HG03565 (cell line): Measurements from ENCODE around the gene SPTB.

Source experiments
- ATAC-seq: cut with Tn5 transposase; IDR thresholded peaks from one replicate; pipeline ENCODE4 v1.9.1; 2021; ENCODE audit warnings: mild to moderate bottlenecking, moderate library complexity; ENCODE audit not compliant: unreplicated experiment

SPTB gene

DNA sequence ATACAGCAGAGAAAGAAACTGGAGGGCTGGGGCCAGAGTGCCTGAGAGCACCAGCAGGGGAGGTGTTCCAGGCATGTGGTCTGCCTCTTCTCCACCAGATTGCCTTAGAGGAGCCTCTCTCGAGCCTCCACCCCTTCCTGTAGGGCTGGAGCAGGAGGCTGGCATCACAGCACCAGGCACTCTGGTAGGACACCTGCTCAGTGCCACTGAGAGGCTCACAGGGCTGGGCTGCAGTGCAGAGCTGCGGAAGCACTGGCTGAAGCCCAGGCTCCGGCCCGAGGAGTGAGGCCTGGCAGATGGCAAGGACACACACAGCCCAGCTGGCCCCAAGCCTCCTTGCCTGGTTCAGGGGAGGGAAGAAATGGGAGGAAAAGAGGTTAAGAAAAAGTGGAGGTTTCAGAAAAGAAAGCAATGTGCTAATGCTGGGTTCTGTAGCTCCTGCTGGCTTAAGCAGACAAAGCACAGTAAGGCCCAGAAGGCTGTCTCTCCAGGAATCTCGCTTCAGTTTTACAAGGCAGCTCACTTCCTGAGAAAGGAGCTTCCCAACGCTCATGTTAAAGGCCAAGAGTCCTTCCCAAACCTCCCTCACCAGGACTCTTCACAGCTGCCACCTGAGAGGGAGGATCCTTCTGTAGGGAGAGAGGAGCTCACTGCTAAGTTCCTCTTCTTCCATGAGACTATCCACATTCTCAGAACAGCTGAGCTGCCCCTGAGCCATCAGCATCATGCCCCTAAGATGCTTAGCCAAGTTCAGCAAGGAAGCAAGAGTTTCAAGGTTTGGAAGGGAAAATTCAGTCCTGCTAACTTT, 23.8 kb downstream of the SPTB start:
- ATAC-seq = no peak

GRCh38 chr14:64850369-64851137, 29.2 kb downstream of the SPTB start:
- no peak for ATAC-seq

- ATAC-seq = no peak
Observed at GRCh38 chr14:64849940-64850339, 29.8 kb downstream of the SPTB start.

- ATAC-seq = no peak
Observed at GRCh38 chr14:64848239-64848638, 31.5 kb downstream of the SPTB start.

DNA sequence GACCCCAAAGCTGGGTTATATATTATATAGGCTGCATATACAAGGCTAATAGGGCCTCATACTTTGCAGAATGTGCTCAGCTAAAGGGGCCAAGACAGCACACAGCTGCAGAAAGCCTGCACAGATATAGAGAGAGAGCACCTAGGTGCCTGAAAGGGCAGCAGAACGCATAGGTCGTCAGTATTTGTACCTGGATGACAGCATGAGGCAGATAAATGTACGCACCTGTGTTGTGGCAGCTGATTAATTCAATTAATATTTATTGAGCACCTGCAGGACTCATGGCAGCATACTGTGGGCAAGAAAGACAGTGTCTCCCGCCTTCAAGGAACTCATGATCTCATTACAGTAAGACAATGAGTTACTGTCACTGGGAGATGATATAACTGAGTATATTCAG, 33.4 kb downstream of the SPTB start:
- no peak for ATAC-seq

- ATAC-seq = no peak
Observed at GRCh38 chr14:64845878-64846277, 33.8 kb downstream of the SPTB start.

DNA sequence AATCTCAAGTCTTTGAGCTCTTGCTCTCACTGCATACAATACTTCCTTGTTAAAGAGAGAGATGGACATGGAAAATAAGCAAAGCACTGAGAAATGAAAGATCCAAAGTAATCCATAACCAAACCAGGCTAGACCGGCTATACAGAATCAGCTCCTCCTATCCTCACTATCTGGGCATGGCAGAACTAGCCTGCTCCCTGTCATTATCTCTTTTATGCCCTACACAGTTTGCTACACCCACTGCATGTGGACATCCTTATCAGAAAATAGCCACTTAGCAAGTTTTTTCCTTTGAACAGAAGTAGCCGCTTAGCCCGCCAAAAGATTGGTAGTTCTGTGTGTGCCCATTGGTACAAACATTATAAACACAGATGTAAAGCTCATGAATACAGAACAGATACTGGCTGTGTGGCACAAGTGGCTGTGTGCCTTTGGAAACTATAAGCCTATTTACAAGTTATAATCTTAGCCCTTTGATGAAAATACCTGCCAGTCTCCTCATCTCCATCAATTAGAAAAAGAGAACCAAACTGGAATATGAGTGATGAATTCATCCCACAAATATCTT, 34.7 kb downstream of the SPTB start:
- no peak for ATAC-seq

- peak; percentile 90 for ATAC-seq
Observed at GRCh38 chr14:64844272-64844671, 35.4 kb downstream of the SPTB start.

DNA sequence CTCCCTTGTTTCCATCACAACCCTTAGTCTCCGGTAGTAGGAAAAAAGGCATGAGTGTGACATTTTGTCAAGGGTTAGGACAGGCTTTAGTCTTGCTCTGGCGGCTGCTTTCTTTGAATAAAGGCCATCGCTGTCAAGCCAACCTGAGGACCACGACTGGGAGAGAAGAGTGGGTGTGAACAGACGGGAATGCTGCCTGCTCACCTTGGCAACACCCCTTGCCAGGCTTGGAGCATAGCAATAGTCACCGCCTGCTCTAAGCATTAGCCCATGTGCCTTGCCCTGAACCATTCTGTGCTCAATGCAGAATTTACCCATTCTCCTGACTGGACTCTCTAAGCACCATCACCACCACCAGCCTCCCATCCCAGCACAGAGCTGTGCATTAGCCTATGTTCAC, 36.2 kb downstream of the SPTB start:
- ATAC-seq = no peak

DNA sequence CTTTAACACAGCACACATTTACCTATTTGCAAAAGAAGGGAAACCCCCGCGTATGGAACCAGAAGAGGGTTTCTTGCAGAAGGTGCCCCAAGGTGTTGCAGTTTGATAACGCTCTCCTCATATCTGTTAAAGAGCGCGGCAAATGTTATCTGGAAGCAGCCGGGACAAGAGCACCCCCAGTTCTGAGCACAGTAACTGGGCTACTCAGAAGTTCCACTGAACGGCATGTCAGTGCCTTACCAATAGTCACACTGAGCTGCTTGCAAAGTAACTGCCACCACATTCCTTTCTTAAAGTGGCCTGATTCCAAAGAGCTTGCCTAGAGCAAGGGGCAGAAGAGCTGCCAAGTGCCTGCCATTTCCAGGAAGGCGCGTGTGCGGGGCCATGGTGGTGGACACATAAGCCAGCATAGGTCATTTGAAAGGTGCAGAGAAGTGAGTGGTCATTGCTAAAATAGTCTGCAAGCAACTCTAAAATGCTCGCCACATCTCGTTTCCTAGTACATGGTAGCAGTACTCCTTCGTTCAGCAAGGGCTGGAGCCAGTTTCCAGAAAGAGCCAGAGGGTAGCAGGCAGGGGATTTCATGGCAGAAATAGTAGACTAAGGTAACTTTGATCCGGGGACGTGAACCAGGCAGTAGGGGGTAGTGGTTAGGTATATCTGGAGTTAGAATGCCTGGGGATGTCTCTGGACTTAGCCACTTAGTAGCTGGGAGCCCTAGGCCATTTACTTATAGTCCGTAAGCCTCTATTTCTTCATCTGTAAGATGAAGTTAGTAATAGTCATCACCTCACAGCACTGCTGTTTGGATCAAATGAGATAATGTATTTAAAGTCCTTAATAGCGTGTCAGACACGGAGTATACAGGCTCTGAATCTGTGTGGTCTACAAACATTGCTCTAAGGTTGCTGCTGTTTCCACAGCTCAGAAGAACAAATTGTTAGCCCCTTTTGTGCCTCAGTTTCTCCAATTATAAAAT, 37.6 kb downstream of the SPTB start:
- no peak for ATAC-seq

DNA sequence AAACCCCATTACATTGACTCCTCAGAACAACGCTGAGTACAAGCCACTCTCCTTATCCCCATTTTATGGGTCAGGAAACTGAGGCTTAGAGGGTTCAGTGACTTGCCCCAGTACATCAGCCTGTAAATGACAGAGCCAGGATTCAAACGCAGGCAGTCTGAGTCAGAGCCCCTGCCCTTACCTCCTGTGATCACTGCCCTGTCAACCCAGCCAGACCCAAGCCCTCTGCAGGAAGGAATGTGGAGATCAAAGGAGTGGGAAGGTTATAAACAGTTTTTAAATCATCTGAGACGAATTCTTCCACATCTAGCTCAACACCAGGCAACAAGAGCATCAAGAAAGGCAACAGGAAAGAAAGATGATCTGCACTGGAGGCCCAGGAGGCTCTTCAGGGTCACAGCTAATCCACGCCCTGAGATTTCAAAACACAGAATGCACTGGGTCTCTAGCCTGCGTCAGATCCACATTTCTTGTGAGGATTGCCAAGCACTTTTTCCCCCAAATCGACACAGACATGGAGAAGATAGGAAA, 38.5 kb downstream of the SPTB start:
- no peak for ATAC-seq

- ATAC-seq = no peak
Observed at GRCh38 chr14:64838656-64839055, 41.1 kb downstream of the SPTB start.

DNA sequence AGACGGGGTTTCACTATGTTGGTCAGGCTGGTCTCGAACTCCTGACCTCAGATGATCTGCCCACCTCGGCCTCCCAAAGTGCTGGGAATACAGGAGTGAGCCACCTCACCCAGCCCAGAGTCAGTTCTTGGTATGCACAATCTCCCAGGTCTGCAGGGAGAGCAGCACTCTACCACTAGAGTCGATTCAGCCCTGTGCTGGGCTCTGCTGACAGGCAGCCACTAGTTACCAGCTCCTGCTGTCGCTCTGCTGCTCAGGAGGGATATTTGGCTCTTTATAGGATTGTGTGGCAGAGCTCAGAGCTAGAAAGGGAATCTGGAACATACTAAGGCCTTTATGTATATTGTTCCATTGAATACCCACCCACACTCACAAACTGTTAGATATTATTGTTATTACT, 44.3 kb downstream of the SPTB start:
- no peak for ATAC-seq

DNA sequence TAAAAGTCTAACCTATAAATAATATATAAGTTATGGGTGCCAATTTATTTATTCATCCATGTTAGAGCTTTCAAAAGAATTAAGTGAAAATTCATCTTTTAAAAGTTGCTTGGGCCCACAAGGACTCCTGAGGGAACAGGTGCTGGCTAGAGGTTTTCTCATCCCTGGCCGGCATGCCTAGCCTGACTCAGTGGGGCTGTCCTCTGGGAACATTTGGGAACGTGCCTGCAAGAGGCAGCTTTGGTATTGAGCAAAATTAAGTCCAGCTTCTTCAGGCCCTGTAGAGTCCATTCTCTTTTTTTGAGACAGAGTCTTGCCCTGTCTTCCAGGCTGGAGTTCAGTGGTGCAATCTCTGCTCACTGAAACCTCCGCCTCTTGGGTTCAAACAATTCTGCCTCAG, 44.7 kb downstream of the SPTB start:
- no peak for ATAC-seq

DNA sequence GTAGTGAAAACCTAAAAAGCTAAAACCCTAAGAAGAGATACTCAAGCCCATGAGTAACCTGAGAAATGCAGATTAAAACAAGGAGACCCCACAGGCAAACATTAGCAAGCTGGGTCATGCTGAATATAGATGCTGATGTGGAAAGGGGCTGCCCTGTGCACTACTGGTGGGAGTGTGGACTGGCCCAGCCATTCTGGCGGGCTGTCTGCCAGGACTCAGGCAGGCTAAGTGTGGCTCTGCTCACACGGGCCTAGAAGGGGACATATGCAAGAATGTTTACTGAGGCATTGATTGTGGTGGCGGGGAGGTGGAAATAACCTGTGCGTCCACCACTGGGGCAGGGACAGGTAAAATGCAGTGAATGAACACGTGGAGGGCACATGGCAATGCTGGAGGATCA, 48.3 kb downstream of the SPTB start:
- no peak for ATAC-seq

DNA sequence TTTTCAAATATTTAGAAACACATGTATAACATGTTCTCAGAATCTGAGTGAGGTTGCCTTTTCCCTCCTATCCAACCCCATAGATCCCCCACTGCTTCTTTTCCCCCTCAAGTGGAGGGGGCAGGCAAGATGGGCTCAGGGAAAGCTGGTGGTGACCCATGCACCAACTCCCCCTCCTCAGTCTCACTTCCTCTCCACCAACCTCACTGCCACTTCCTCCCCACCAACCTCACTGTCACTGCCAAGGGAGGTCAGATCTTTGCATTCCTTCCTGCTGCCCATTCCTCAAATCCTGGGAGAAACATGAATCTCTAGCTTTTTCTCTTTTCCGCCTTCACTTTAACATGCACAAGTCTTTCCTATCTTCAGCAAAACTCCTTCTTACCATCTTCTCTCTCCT, 48.7 kb downstream of the SPTB start:
- ATAC-seq = no peak

DNA sequence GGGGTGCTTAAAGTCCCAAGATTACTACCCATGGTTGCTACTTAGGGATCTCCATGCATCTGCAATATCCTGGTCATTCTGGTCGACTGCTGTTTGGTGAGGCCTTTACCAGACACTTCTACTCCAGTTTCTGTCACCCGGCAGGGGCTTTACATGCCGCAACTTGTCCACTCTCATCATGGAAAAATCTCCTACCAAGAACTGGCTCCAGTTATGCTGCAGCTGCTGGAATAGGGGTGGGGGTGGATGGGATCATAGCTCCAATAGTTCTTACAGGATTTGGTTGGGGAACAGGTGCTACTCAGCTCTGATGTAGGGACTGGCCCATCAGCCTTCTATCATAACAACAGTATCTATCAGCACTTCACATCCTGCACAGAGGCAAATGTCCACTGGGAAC, 51.6 kb downstream of the SPTB start:
- ATAC-seq = no peak

- ATAC-seq = no peak
Observed at GRCh38 chr14:64826845-64827244, 52.9 kb downstream of the SPTB start.

DNA sequence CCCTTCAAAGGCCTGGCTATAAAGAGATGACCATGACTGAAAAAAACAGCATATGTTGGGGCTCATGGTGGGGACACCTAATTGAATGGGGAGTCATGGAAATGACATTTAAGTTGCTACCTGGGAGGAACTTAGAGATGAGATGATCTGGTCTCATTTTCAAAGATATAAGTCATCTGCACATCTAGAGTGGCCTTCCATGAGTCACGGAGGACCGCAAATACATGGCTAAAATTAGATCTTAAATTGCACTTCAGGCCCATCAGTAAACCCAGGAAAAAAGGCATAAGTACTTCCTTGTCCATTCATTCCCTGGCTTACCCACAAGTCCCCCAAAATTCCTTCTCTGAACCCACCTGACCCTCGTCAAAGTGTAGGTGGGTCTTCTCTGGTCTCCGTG, 53.4 kb downstream of the SPTB start:
- ATAC-seq = no peak

- no peak for ATAC-seq
Observed at GRCh38 chr14:64825509-64825908, 54.2 kb downstream of the SPTB start.

- ATAC-seq = no peak
Observed at GRCh38 chr14:64825006-64825405, 54.7 kb downstream of the SPTB start.
